ENCODE data around the gene LINC01488. TPM values are rescaled to one million over a fixed set of nuclear protein-coding genes. Genes with fewer than 3 reads are reported as not detected.
A peak's percentile ranks its signal among the peaks of the same experiment; 100 is the strongest.

Gene LINC01488
- total and polyA plus RNA-seq, 9 of the 15 experiments (the other 6 are each of a cell fraction or from before 2014, with no cell fraction given) = not detected

DNA sequence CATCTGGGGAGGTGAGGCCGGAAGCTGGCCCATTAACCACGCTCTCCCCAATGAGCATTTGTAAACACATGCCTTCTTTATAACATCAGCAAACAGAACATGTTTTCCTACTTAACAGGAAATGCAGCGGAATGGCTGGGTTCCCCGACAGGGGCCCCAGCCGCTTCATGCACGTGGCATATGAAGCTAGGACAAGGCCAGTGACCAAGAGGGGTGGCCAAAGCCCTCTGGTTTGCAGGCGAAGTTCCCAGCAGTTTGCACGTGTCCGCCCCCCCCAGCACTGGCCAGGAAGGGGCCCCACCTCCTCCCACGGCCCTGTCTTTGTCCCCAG, 38.7 kb upstream of the LINC01488 start:
- peak; percentile 78 for FAIRE-seq
- Histone ChIP-seq H3K4me1 (replicated peaks in 1 of 2; ENCODE audit: control insufficient read depth in 2 of 2, insufficient read depth in 2 of 2, low read length in 2 of 2) (peaks cover 48 to 62% of the 10 kb centered on the region in 2 experiments), H2AFZ (ENCODE audit: low read depth, low read length) (peak overlapping the region; percentile 67), H3K27me3 (ENCODE audit: control insufficient read depth in 2 of 2, insufficient read depth in 2 of 2, low read length in 2 of 2) (no peaks in the 10 kb centered on the region), H3K9me3 (replicated peaks; ENCODE audit: control insufficient read depth, insufficient read depth, low read depth, low read length) (no peaks in the 10 kb centered on the region), H3K79me2 (ENCODE audit: control insufficient read depth, insufficient read depth, low read length) (peaks cover 5% of the 10 kb centered on the region; the same call in 1 of the 3 replicates), H3K4me2 (ENCODE audit: insufficient read depth, low read length) (peak overlapping the region; percentile 80), H3K4me3 (no peak overlapping the region), H3K27ac (ENCODE audit: extremely low read depth, low read depth, low read length) (peak overlapping the region; percentile 95), H4K20me1 (replicated peaks; ENCODE audit: control insufficient read depth, insufficient read depth, low read length) (no peaks in the 10 kb centered on the region), H3K36me3 (ENCODE audit: control insufficient read depth, insufficient read depth, low read length) (no peaks in the 10 kb centered on the region), H3K9me1 (ENCODE audit: control insufficient read depth, insufficient read depth, low read length) (no peaks in the 10 kb centered on the region), H3K9ac (ENCODE audit: insufficient read depth in 1 of 2, low read depth in 2 of 2, low read length in 2 of 2) (peak overlapping the region; percentile 54 to 69)
- WGBS (ENCODE audit: insufficient coverage, low coverage, missing lambda C conversion rate) = 11% methylated on average over 10 of the region's 10 CpGs
- peak; percentile 14 for ATAC-seq
- ChIA-PET CTCF (ENCODE audit: low intra/inter-chr PET ratio) (no interaction called here), POLR2A (interaction anchor here (0.6 to 1.0 kb wide), 3 partner anchors 61 to 148 kb away, joined by 3 to 5 read pairs (median 4); no protein-coding TSS in a partner anchor)
- in situ Hi-C loops (cut with MboI) (no loop called here), intact Hi-C loops (cut with micrococcal nuclease) (loop anchor here (2.0 to 10.0 kb wide), 5 partner anchors 40 to 308 kb away; partner anchors contain the start of genes CCND1 and MYEOV)
- TSS peak; percentile 46 for BruUV-seq (replicated peaks)
- peak; percentile 64 to 77 (median 66) for DNase-seq (ENCODE audit: extremely low read depth in 1 of 4, low spot score in 3 of 4)
- TF ChIP-seq ZNF224 (CRISPR knock-in tag; IDR thresholded peaks at IDR 0.05) = no peak
- TF ChIP-seq ZNF324 (CRISPR knock-in tag; IDR thresholded peaks at IDR 0.05) = no peak
- no peak for TF ChIP-seq CCAR2 (IDR thresholded peaks at IDR 0.05; ENCODE audit: low read depth, low read length)
- TF ChIP-seq, protein P1, sequence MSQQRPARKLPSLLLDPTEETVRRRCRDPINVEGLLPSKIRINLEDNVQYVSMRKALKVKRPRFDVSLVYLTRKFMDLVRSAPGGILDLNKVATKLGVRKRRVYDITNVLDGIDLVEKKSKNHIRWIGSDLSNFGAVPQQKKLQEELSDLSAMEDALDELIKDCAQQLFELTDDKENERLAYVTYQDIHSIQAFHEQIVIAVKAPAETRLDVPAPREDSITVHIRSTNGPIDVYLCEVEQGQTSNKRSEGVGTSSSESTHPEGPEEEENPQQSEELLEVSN (IDR thresholded peaks at IDR 0.05; ENCODE audit: borderline replicate concordance in 1 of 2, extremely low read depth in 1 of 2, insufficient read depth in 1 of 2, insufficient read length in 1 of 2, low read depth in 1 of 2, low read length in 1 of 2, poor library complexity in 1 of 2, severe bottlenecking in 1 of 2) = peak in 1 of 2 experiments; percentile 85
- TF ChIP-seq ETV1 (tag; conservative IDR thresholded peaks at IDR 0.05; ENCODE audit: low read depth) = 0 out of 2 replicates have a peak, but pooled peaks have one; percentile 24
- TF ChIP-seq SMAD4 (CRISPR knock-in tag; conservative IDR thresholded peaks at IDR 0.05) = peak; percentile 57
- TF ChIP-seq, protein P2, sequence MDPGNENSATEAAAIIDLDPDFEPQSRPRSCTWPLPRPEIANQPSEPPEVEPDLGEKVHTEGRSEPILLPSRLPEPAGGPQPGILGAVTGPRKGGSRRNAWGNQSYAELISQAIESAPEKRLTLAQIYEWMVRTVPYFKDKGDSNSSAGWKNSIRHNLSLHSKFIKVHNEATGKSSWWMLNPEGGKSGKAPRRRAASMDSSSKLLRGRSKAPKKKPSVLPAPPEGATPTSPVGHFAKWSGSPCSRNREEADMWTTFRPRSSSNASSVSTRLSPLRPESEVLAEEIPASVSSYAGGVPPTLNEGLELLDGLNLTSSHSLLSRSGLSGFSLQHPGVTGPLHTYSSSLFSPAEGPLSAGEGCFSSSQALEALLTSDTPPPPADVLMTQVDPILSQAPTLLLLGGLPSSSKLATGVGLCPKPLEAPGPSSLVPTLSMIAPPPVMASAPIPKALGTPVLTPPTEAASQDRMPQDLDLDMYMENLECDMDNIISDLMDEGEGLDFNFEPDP (CRISPR knock-in tag; IDR thresholded peaks at IDR 0.05) = 0 out of 2 replicates have a peak, but pooled peaks have one; percentile 18
- TF ChIP-seq ZKSCAN3 (CRISPR knock-in tag; IDR thresholded peaks at IDR 0.05) = no peak
- TF ChIP-seq ZNF76 (CRISPR knock-in tag; IDR thresholded peaks at IDR 0.05; ENCODE audit: borderline replicate concordance) = peak; percentile 62; the same call in 1 of the 2 replicates
- TF ChIP-seq, protein P3, sequence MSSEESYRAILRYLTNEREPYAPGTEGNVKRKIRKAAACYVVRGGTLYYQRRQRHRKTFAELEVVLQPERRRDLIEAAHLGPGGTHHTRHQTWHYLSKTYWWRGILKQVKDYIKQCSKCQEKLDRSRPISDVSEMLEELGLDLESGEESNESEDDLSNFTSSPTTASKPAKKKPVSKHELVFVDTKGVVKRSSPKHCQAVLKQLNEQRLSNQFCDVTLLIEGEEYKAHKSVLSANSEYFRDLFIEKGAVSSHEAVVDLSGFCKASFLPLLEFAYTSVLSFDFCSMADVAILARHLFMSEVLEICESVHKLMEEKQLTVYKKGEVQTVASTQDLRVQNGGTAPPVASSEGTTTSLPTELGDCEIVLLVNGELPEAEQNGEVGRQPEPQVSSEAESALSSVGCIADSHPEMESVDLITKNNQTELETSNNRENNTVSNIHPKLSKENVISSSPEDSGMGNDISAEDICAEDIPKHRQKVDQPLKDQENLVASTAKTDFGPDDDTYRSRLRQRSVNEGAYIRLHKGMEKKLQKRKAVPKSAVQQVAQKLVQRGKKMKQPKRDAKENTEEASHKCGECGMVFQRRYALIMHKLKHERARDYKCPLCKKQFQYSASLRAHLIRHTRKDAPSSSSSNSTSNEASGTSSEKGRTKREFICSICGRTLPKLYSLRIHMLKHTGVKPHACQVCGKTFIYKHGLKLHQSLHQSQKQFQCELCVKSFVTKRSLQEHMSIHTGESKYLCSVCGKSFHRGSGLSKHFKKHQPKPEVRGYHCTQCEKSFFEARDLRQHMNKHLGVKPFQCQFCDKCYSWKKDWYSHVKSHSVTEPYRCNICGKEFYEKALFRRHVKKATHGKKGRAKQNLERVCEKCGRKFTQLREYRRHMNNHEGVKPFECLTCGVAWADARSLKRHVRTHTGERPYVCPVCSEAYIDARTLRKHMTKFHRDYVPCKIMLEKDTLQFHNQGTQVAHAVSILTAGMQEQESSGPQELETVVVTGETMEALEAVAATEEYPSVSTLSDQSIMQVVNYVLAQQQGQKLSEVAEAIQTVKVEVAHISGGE (CRISPR knock-in tag; IDR thresholded peaks at IDR 0.05) = peak in 1 of 3 experiments; percentile 57; a peak in 1 of 6 replicates
- TF ChIP-seq ZNF12 (CRISPR knock-in tag; IDR thresholded peaks at IDR 0.05) = no peak
- no peak for TF ChIP-seq DDX20 (tag; IDR thresholded peaks at IDR 0.05; ENCODE audit: low read depth)
- peak; percentile 74 for TF ChIP-seq ZBTB17 (CRISPR knock-in tag; IDR thresholded peaks at IDR 0.05)
- TF ChIP-seq, protein P4, sequence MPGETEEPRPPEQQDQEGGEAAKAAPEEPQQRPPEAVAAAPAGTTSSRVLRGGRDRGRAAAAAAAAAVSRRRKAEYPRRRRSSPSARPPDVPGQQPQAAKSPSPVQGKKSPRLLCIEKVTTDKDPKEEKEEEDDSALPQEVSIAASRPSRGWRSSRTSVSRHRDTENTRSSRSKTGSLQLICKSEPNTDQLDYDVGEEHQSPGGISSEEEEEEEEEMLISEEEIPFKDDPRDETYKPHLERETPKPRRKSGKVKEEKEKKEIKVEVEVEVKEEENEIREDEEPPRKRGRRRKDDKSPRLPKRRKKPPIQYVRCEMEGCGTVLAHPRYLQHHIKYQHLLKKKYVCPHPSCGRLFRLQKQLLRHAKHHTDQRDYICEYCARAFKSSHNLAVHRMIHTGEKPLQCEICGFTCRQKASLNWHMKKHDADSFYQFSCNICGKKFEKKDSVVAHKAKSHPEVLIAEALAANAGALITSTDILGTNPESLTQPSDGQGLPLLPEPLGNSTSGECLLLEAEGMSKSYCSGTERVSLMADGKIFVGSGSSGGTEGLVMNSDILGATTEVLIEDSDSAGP (CRISPR knock-in tag; IDR thresholded peaks at IDR 0.05) = no peak

Data from K562 (cell line).